Upper lobe of right lung (tissue), 1 donor: Measurements from ENCODE around the gene PPM1H. TPM values are rescaled to one million over a fixed set of nuclear protein-coding genes. Genes with fewer than 3 reads are reported as not detected.

Experiments
- ATAC-seq: fragments of 200-7000 bp; cut with Tn5 transposase; one replicate; pipeline ENCODE4 v1.9.1; 2020; ENCODE audit warnings: mild to moderate bottlenecking, moderate library complexity
- DNase-seq: peaks from one replicate; pipeline ENCODE4 v3.0.0-alpha.2; 2020
- H3K27ac ChIP-seq: fragments of 200-600 bp; one replicate; pipeline ENCODE4 v1.8.0; 2022
- H3K27me3 ChIP-seq: fragments of 200-600 bp; one replicate; pipeline ENCODE4 v1.8.0; 2022; ENCODE audit warnings: mild to moderate bottlenecking
- H3K36me3 ChIP-seq: fragments of 200-600 bp; one replicate; pipeline ENCODE4 v1.8.0; 2022
- H3K4me1 ChIP-seq: fragments of 200-600 bp; one replicate; pipeline ENCODE4 v1.8.0; 2022
- H3K4me3 ChIP-seq: fragments of 200-600 bp; one replicate; pipeline ENCODE4 v1.8.0; 2022; ENCODE audit warnings: mild to moderate bottlenecking
- H3K9me3 ChIP-seq: fragments of 200-600 bp; one replicate; pipeline ENCODE4 v1.8.0; 2022
- CTCF ChIP-seq: fragments of 200-600 bp; IDR thresholded peaks from one replicate; pipeline ENCODE4 v1.8.0; 2022; ENCODE audit warnings: antibody characterized with exemption
- intact Hi-C: fragments of 100-400 bp; cut with DNase I; formaldehyde crosslinking; loops from one replicate; pipeline ENCODE4 v1.11.0; 2022
- total RNA-seq: library from RNA; stranded (reverse); fragmentation: NEBNext Ultra II Directional; extraction: Animal tissue kit (Norgen Biotek cat#: 25700); gene quantifications from one replicate; pipeline ENCODE4 v1.2.1, GENCODE V29; 2021
- donor health status: DM: no; HTN: yes; CAD: no; lungs with severe emphysema.

PPM1H gene
- total RNA-seq, 1 donor from 2014 or later: 8.0 TPM

- Histone ChIP-seq H3K4me3 (no peak overlapping the region), H3K36me3 (no peaks in the 10 kb centered on the region), H3K27ac (no peak overlapping the region), H3K27me3 (no peaks in the 10 kb centered on the region), H3K4me1 (no peaks in the 10 kb centered on the region), H3K9me3 (no peaks in the 10 kb centered on the region)
- ATAC-seq (no peak), DNase-seq (no peak)
- intact Hi-C loops: no loop called here
- no peak for TF ChIP-seq CTCF
Observed at GRCh38 chr12:62911286-62911685, 23.7 kb downstream of the PPM1H start.

GRCh38 chr12:62910549-62911169 lies 24.3 kb downstream of the PPM1H start:
- H3K9me3 ChIP-seq: no peaks in the 10 kb centered on the region
- no peak for TF ChIP-seq CTCF
- H3K27ac ChIP-seq: no peak overlapping the region
- H3K4me1 ChIP-seq: no peaks in the 10 kb centered on the region
- no peak overlapping the region for H3K4me3 ChIP-seq
- intact Hi-C loops: no loop called here
- ATAC-seq: no peak
- H3K36me3 ChIP-seq: no peaks in the 10 kb centered on the region
- H3K27me3 ChIP-seq: no peaks in the 10 kb centered on the region
- no peak for DNase-seq

GRCh38 chr12:62909340-62909739 lies 25.6 kb downstream of the PPM1H start:
- H3K9me3 ChIP-seq: no peaks in the 10 kb centered on the region
- no peak for TF ChIP-seq CTCF
- no peaks in the 10 kb centered on the region for H3K36me3 ChIP-seq
- no peak for ATAC-seq
- no peak for DNase-seq
- intact Hi-C loops: no loop called here
- H3K27me3 ChIP-seq: no peaks in the 10 kb centered on the region
- H3K27ac ChIP-seq: no peak overlapping the region
- H3K4me3 ChIP-seq: no peak overlapping the region
- no peaks in the 10 kb centered on the region for H3K4me1 ChIP-seq

- TF ChIP-seq CTCF: no peak
Observed at GRCh38 chr12:62908674-62909073, 26.3 kb downstream of the PPM1H start.

GRCh38 chr12:62907561-62907960 lies 27.4 kb downstream of the PPM1H start:
- Histone ChIP-seq H3K27ac (no peak overlapping the region), H3K4me1 (no peaks in the 10 kb centered on the region), H3K27me3 (no peaks in the 10 kb centered on the region), H3K9me3 (no peaks in the 10 kb centered on the region), H3K36me3 (no peaks in the 10 kb centered on the region), H3K4me3 (no peak overlapping the region)
- TF ChIP-seq CTCF: no peak
- no peak for ATAC-seq
- no peak for DNase-seq
- intact Hi-C loops: no loop called here

More at GRCh38 chr12:62908674-62909073, 26.3 kb downstream of the PPM1H start:
- no peaks in the 10 kb centered on the region for H3K27me3 ChIP-seq
- DNase-seq (no peak), ATAC-seq (no peak)
- no peaks in the 10 kb centered on the region for H3K9me3 ChIP-seq
- no peaks in the 10 kb centered on the region for H3K36me3 ChIP-seq
- H3K4me1 ChIP-seq: no peaks in the 10 kb centered on the region
- H3K27ac ChIP-seq: no peak overlapping the region
- intact Hi-C loops: no loop called here
- H3K4me3 ChIP-seq: no peak overlapping the region

- Histone ChIP-seq H3K9me3 (no peaks in the 10 kb centered on the region), H3K4me3 (no peak overlapping the region), H3K27ac (no peak overlapping the region), H3K27me3 (no peaks in the 10 kb centered on the region), H3K4me1 (no peaks in the 10 kb centered on the region), H3K36me3 (no peaks in the 10 kb centered on the region)
- DNase-seq (no peak), ATAC-seq (no peak)
- intact Hi-C loops: no loop called here
- TF ChIP-seq CTCF: no peak
Observed at GRCh38 chr12:62907078-62907477, 27.9 kb downstream of the PPM1H start.
